NCI-H1105 (cell line): ENCODE measurements around the gene RAP1GAP2.
"Not testable (repeated sequence)": the region's sequence is repeated elsewhere in the genome, so short reads cannot be mapped to it uniquely, and the experiment has no call there.

Experiments
- DNase-seq: peaks from one replicate; lab custom pipeline; 2025; lab: John Stamatoyannopoulos, UW

The RAP1GAP2 gene

DNA sequence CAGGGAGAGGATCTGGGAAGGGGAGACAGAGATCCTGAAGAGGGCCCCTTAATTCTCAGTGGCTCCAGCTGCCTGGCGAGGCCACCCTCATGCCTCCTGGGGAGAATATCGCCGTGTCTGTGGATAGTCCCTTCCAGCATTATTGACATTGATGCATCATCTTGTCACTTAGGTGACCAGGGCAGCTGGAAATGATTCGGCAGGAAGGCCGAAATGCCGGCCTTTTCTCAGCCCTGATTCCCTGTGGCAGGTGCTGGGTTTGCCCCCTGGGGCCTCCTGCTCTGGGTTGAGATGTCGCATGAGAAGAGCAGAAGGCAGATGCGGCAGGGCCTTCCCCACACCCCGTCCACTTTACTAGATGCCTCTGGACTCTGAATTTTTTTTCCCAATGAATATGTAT lies 89.5 kb downstream of the RAP1GAP2 start:
- no peak for DNase-seq

GRCh38 chr17:2888326-2888725 lies 92.1 kb downstream of the RAP1GAP2 start:
- no peak for DNase-seq

DNA sequence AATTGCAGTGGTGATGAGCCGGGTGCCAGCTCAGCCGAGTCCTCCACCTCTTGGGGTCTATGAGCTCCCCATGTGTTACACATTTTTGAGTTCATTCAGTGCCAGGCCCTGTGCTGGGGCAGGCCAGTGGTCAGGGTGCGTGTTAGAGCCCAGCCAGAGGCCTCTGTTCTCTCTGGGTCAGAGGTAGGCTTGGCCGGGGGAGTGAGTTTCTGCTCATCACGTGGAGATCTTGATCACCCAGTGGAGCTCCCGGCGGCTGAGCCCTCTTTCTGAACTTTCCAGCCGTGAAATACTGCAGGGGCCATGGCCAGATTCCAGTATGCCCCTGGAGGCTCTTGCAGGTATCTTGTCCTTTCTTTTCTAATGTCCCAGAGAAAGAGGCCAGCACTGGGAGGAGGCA lies 93.0 kb downstream of the RAP1GAP2 start:
- DNase-seq: no peak

DNA sequence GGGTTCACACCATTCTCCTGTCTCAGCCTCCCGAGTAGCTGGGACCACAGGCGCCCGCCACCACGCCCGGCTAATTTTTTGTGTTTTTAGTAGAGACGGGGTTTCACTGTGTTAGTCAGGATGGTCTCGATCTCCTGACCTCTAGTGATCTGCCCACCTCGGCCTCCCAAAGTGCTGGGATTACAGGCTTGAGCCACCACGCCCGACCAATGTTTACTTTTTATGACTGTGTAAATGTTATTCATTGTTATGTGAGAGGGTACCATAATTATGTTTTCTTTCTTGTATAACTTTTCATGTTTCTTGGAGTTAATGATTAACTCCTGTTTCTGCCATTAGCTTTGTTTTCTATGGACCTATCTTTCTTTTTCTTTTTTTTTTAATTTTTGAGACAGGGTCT lies 94.5 kb downstream of the RAP1GAP2 start:
- DNase-seq: not testable (repeated sequence)

- no peak for DNase-seq
Observed at GRCh38 chr17:2892305-2892971, 96.2 kb downstream of the RAP1GAP2 start.

DNA sequence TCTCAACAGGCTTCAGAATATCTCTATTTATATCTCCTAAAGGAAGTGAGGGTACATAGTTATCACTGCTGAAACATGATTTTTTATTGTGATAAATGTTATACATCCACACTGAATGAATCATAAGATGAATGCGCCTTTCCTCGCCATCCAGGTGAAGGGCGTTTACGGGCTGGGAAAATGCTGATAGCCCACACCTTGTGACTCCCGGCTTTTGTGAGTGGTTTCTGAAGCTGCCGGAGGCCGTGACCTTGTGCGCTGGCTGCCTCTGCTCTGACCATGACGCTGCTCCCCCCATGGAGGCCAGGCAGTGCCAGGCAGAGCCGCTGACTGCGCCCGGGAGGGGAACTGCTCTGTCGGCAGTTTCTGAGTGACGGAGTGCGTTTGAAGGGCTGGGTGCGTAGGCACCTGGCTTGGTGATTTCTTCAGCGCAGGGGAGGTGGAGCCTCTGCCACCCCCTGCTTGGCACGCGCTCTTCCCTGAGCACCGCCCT lies 97.2 kb downstream of the RAP1GAP2 start:
- no peak for DNase-seq

- DNase-seq: no peak
Observed at GRCh38 chr17:2894782-2895181, 98.5 kb downstream of the RAP1GAP2 start.

DNA sequence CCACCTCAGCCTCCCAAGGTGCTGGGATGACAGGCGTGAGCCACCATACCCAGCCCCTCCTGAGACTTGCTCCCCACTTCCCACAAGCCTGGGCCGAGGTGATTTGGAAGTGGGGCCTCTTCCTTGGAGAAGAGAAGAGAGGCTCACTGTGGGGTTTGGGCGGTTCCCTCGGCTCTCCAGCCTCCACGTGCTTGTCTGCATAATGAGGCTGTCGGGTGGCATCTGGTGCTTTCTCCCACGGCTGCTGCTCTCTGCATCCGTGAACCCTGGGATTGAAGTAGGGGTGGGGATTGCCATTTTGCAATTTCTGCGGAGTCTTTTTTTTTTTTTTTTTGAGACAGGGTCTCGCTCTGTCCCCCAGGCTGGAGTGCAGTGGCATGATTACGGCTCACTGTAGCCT lies 101.4 kb downstream of the RAP1GAP2 start:
- DNase-seq: no peak

DNA sequence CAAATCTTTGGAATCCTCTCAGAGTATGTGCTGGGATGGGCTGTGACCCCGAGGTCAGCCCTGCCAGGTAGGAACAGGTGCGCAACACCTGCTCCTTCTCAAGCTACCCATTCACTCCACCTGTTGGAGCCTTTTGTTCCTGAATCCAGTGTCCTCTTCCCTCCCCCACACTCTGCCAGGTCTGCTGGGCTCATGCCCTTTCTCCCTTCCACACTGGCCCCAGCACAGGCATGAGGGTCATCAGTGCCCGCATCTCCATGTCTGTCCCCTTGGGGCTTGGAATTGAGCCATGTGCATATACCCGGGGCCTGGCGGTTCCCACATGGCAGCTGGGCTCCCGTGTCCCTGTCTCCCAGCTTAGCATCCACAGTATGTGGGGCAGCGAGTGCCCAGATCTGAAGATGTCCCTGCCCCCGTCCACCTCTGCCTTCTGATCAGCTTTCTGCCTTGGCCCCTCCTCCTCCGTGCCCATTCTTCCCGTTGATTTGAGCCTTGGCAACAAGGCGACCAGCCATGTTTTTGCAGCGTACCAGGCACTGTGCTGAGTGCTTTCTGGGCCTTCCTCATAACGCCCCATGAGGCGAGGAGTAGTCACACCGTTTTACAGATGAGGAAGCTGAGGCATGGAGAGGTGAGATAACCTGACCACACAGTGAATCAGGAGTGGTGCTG lies 102.2 kb downstream of the RAP1GAP2 start:
- DNase-seq: peak; percentile 65

GRCh38 chr17:2899906-2900305 lies 103.7 kb downstream of the RAP1GAP2 start:
- DNase-seq: peak; percentile 60

DNA sequence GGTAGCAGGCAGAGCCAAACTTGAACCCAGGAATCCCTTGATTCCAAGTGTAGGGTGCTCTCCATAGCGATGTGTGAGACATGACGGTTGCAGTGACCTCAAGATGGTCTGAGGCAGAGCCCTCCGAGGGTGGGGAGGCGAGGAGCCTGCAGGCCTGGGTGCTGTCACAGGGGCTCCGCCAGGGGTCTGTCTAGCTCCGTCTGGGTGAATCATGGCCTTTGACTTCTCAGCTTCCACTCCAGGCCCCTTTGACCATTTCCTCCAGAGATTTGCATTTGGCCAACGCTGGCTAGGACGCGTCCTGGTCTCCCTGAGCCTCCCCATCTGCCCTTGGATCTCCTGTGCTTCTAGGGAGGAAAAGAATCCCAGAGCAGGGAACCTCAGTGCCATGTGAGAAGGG lies 104.6 kb downstream of the RAP1GAP2 start:
- DNase-seq: no peak

DNA sequence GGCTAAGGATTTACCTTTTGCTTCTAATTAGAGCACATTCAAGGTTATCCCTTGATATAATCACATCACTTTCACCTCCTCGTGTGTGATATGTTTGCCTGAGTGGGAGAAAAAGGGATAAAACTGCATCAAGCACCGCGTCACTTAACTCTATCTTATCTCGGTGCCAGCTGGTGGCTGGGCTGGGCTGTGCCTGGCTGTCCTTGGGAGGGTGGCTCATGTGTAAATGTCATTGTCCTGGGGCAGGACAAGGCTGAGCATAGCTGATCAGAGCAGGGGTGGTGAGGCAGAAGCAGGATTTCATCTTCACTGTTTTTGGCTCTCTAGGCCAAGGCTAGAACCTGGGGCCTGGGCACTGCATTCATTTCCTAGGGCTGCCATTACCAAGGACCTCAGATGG lies 105.3 kb downstream of the RAP1GAP2 start:
- DNase-seq: no peak

DNA sequence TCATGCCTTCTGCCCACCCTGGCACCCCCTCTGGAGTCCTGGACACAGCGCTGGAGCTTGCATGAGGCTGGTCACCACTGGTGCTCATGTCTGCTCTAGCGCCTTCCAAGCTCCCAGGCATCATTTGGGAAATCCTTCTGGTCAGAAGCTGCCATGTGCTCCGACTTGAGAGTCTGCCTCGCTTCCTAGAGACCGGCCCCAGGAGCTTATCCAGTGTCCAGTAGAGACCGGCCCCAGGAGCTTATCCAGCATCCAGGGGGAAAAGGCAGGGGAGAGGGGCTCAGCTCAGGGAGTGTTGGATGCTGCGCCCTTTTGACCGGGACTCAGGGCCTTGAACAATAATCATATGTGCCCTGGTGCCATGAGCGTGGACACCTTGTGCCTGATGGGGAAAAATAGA lies 106.3 kb downstream of the RAP1GAP2 start:
- no peak for DNase-seq

GRCh38 chr17:2903193-2903974 lies 107.1 kb downstream of the RAP1GAP2 start:
- DNase-seq: peak; percentile 72

DNA sequence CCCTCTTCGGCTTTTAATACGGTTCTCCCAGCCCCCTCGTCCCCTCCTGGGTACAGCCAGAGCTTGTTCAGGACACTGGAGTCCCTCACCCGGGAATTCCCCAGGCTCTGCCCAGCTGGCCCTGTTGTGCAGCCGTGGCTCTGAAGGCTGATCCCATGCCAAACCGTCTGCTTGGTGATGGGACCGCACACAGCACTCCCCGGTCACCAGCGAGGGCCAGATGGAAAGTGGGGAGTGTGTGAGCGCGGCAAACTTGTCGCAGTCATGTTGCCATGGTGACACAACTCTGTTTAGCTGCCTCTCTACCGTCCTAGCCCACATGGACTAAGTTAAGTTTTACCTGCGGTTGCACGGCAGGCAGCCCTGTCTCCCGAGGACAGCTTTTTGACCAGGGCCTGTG lies 107.9 kb downstream of the RAP1GAP2 start:
- DNase-seq: peak; percentile 79

DNA sequence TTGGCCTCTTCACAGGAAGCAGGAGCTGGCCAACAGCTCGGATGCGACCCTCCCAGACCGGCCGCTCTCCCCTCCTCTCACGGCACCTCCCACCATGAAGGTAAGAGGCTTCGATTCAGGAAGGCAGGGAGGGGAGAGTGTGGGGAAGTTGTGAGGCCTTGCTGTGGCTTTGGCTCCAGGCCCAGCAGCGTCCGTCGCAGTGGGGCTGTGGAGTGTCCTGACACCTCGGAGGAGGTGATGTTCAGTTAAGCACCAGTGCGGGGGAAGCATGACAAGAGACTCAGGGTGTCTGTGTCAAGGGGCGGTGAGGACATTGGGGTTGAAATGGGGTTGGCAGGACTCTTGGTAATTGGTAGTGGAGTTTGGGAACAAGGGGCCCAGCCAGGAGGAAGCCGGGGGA lies 109.0 kb downstream of the RAP1GAP2 start:
- no peak for DNase-seq

DNA sequence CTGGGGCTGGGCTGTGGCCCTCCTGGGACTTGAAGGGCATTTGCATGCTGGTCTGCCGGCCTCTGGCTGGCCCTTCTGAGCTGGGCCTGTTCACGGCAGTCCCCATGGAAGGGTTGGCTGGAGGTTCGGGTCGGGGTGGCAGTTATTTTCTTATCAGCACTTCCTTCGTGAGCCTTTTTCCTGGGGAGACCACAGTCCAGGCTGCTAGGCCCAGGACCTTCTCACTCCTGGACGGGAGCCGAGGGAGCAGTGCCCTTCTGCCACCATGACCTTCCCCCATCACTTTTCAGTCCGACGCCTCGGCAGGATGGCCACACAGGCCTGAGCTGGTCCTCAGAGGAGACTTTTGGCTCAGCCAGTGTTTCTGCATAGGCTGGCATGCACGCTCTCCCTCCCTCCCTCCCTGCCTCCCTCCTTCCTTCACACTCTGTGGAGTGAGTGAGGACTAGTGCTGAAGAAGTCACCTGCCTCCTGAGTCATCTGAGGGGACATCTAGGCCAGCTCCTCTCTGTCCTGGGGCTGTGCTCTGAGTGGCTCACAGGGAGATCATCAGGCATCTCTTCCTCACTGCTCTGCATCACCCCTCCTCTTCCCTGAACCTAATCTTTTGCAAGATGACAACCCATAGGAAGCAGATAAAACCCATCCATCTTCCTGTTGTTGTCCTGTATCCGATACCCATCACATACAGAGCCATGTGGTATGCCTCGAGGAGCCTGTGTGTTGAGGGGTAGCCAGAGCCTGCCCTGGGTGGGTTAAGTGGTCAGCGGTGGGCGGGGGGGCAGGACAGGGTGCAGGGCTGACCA lies 109.7 kb downstream of the RAP1GAP2 start:
- DNase-seq: no peak

- DNase-seq: no peak
Observed at GRCh38 chr17:2906901-2907300, 110.7 kb downstream of the RAP1GAP2 start.

GRCh38 chr17:2909175-2909845 lies 113.1 kb downstream of the RAP1GAP2 start:
- no peak for DNase-seq

DNA sequence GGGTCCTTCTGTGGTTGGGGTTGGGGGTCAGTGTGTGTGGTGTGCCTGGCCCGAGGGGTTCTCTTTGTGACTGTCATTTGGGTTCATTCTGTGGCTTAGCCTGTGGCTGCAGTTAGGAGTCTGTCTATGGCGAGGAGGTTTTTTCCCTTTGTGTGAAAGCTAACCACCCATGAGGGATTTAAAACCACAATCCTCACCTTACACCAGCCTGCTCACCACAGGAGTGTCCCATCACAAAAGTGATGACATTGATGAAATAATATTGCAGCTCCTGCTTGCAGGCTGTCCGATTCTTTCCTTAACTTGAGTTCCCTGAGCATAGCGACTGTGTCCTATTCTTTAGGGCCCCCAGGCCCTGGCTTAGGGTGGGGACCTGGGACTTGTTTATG lies 113.6 kb downstream of the RAP1GAP2 start:
- DNase-seq: no peak

DNA sequence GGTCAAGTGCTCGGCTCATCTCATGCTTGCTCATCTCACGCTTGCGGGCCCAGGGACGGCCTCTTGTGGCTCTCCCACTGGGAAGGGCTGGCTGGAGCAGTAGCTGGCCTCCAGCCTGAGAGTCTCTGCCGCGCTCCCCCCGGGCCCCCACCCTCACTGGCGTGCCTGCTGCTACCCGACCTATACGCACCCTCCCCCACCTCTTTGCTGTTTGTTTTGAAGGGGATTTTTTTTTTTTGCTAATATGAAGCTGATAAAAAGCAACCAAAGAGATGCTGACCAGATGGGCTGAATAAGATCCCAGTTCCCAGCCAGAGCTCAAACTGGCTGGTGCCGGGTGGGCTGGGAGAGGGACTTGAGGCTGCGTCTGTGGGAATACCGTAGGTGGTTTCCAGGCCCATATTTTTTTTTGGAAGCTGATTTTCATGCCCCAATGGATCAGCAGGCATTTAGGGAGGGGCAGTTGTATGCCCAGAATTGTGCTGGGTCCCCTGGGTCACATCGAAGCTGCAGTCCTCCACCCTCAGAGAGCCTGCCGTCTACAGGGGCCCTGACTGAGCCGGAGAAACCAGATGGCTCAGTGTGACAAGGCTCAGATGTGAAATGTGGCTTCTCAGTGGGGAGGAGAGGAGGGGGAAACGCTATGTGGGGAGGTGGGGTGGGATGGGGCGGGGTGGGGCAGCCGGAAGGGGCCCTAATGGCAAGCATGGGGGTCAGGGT lies 115.0 kb downstream of the RAP1GAP2 start:
- DNase-seq: no peak
